ENCODE measurements around the gene DALRD3.

DNA sequence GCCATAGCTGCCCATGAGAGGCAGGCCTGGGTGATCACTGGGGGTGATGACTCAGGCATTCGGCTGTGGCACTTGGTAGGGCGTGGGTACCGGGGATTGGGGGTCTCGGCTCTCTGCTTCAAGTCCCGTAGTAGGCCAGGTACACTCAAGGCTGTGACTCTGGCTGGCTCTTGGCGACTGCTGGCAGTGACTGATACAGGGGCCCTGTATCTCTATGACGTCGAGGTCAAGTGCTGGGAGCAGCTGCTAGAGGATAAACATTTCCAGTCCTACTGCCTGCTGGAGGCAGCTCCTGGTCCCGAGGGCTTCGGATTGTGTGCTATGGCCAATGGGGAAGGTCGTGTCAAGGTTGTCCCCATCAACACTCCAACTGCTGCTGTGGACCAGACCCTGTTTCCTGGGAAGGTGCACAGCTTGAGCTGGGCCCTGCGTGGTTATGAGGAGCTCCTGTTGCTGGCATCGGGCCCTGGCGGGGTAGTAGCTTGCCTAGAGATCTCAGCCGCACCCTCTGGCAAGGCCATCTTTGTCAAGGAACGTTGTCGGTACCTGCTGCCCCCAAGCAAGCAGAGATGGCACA is 5.9 kb downstream of the DALRD3 start:
- TF ChIP-seq, protein P1, sequence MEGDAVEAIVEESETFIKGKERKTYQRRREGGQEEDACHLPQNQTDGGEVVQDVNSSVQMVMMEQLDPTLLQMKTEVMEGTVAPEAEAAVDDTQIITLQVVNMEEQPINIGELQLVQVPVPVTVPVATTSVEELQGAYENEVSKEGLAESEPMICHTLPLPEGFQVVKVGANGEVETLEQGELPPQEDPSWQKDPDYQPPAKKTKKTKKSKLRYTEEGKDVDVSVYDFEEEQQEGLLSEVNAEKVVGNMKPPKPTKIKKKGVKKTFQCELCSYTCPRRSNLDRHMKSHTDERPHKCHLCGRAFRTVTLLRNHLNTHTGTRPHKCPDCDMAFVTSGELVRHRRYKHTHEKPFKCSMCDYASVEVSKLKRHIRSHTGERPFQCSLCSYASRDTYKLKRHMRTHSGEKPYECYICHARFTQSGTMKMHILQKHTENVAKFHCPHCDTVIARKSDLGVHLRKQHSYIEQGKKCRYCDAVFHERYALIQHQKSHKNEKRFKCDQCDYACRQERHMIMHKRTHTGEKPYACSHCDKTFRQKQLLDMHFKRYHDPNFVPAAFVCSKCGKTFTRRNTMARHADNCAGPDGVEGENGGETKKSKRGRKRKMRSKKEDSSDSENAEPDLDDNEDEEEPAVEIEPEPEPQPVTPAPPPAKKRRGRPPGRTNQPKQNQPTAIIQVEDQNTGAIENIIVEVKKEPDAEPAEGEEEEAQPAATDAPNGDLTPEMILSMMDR (conservative IDR thresholded peaks at IDR 0.05; ENCODE audit: low read depth in 2 of 2) = no peak
- TF ChIP-seq EZH2phosphoT487 (IDR thresholded peaks at IDR 0.05; ENCODE audit: unreplicated experiment) (no peak), EZH2 (IDR thresholded peaks at IDR 0.05; ENCODE audit: low read depth, unreplicated experiment) (no peak), POLR2AphosphoS5 (IDR thresholded peaks at IDR 0.05; ENCODE audit: low read depth) (no peak), CREB1 (CRISPR knock-in tag; IDR thresholded peaks at IDR 0.05; ENCODE audit: low read depth) (no peak), ZNF331 (CRISPR knock-in tag; IDR thresholded peaks at IDR 0.05; ENCODE audit: low read depth) (no peak), ZNF114 (CRISPR knock-in tag; IDR thresholded peaks at IDR 0.05) (no peak), JUNB (IDR thresholded peaks at IDR 0.05; ENCODE audit: unreplicated experiment) (no peak), STAT1 (IDR thresholded peaks at IDR 0.05; ENCODE audit: unreplicated experiment) (no peak), NANOG (IDR thresholded peaks at IDR 0.05; ENCODE audit: borderline replicate concordance) (no peak)
- TF ChIP-seq, protein P2, sequence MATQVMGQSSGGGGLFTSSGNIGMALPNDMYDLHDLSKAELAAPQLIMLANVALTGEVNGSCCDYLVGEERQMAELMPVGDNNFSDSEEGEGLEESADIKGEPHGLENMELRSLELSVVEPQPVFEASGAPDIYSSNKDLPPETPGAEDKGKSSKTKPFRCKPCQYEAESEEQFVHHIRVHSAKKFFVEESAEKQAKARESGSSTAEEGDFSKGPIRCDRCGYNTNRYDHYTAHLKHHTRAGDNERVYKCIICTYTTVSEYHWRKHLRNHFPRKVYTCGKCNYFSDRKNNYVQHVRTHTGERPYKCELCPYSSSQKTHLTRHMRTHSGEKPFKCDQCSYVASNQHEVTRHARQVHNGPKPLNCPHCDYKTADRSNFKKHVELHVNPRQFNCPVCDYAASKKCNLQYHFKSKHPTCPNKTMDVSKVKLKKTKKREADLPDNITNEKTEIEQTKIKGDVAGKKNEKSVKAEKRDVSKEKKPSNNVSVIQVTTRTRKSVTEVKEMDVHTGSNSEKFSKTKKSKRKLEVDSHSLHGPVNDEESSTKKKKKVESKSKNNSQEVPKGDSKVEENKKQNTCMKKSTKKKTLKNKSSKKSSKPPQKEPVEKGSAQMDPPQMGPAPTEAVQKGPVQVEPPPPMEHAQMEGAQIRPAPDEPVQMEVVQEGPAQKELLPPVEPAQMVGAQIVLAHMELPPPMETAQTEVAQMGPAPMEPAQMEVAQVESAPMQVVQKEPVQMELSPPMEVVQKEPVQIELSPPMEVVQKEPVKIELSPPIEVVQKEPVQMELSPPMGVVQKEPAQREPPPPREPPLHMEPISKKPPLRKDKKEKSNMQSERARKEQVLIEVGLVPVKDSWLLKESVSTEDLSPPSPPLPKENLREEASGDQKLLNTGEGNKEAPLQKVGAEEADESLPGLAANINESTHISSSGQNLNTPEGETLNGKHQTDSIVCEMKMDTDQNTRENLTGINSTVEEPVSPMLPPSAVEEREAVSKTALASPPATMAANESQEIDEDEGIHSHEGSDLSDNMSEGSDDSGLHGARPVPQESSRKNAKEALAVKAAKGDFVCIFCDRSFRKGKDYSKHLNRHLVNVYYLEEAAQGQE (IDR thresholded peaks at IDR 0.05; ENCODE audit: unreplicated experiment) = no peak
- TF ChIP-seq, protein P3, sequence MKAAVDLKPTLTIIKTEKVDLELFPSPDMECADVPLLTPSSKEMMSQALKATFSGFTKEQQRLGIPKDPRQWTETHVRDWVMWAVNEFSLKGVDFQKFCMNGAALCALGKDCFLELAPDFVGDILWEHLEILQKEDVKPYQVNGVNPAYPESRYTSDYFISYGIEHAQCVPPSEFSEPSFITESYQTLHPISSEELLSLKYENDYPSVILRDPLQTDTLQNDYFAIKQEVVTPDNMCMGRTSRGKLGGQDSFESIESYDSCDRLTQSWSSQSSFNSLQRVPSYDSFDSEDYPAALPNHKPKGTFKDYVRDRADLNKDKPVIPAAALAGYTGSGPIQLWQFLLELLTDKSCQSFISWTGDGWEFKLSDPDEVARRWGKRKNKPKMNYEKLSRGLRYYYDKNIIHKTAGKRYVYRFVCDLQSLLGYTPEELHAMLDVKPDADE (IDR thresholded peaks at IDR 0.05) = no peak
- TF ChIP-seq, protein P4, sequence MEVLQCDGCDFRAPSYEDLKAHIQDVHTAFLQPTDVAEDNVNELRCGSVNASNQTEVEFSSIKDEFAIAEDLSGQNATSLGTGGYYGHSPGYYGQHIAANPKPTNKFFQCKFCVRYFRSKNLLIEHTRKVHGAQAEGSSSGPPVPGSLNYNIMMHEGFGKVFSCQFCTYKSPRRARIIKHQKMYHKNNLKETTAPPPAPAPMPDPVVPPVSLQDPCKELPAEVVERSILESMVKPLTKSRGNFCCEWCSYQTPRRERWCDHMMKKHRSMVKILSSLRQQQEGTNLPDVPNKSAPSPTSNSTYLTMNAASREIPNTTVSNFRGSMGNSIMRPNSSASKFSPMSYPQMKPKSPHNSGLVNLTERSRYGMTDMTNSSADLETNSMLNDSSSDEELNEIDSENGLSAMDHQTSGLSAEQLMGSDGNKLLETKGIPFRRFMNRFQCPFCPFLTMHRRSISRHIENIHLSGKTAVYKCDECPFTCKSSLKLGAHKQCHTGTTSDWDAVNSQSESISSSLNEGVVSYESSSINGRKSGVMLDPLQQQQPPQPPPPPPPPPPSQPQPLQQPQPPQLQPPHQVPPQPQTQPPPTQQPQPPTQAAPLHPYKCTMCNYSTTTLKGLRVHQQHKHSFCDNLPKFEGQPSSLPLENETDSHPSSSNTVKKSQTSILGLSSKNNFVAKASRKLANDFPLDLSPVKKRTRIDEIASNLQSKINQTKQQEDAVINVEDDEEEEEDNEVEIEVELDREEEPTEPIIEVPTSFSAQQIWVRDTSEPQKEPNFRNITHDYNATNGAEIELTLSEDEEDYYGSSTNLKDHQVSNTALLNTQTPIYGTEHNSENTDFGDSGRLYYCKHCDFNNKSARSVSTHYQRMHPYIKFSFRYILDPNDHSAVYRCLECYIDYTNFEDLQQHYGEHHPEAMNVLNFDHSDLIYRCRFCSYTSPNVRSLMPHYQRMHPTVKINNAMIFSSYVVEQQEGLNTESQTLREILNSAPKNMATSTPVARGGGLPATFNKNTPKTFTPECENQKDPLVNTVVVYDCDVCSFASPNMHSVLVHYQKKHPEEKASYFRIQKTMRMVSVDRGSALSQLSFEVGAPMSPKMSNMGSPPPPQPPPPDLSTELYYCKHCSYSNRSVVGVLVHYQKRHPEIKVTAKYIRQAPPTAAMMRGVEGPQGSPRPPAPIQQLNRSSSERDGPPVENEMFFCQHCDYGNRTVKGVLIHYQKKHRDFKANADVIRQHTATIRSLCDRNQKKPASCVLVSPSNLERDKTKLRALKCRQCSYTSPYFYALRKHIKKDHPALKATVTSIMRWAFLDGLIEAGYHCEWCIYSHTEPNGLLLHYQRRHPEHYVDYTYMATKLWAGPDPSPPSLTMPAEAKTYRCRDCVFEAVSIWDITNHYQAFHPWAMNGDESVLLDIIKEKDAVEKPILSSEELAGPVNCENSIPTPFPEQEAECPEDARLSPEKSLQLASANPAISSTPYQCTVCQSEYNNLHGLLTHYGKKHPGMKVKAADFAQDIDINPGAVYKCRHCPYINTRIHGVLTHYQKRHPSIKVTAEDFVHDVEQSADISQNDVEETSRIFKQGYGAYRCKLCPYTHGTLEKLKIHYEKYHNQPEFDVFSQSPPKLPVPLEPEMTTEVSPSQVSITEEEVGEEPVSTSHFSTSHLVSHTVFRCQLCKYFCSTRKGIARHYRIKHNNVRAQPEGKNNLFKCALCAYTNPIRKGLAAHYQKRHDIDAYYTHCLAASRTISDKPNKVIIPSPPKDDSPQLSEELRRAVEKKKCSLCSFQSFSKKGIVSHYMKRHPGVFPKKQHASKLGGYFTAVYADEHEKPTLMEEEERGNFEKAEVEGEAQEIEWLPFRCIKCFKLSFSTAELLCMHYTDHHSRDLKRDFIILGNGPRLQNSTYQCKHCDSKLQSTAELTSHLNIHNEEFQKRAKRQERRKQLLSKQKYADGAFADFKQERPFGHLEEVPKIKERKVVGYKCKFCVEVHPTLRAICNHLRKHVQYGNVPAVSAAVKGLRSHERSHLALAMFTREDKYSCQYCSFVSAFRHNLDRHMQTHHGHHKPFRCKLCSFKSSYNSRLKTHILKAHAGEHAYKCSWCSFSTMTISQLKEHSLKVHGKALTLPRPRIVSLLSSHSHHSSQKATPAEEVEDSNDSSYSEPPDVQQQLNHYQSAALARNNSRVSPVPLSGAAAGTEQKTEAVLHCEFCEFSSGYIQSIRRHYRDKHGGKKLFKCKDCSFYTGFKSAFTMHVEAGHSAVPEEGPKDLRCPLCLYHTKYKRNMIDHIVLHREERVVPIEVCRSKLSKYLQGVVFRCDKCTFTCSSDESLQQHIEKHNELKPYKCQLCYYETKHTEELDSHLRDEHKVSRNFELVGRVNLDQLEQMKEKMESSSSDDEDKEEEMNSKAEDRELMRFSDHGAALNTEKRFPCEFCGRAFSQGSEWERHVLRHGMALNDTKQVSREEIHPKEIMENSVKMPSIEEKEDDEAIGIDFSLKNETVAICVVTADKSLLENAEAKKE (CRISPR knock-in tag; IDR thresholded peaks at IDR 0.05) = no peak

Measured in GM23338 (cell line).